ENCODE results near the gene METTL24.

DNA sequence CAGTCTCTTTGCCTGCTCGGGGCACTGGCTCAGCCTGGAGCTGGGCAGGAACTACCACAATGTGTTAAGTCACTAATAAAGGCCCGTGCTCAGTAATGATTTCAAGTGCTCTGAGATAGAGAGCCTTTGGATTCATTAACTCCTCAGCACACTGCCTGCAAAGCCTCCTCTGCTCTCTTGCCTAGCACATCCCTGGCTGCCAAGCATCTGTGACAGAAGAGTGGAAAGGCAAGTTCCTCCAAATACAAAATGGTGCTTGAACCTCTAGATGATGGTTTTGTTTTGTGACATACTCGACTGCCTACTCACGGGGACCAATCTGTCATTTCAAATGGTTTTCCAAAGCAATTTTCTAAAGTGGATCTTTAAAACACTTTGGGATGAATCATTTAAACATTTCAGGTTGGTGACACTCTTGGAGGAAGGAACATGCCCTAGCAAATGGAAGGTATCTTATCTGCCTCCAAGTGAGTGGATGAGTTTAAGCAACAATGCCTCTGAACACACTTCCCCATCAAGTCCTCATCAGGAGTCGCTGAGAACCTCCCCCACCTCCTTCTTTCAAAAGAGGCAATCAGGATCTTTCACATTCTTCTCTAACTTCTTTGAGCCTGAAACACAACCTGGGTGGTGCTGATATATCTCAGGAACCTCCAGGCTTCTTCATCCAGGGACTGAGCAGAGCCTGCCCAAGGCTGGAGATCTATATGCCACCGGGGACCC, 35.8 kb downstream of the METTL24 start:
- TF ChIP-seq POLR2AphosphoS5 (IDR thresholded peaks at IDR 0.05) (no peak), POLR2A (IDR thresholded peaks at IDR 0.05) (no peak)

All from prostate gland (tissue), 1 donor.